GM23338 (cell line): Measurements from ENCODE around the gene MRPS14. TPM values are rescaled to one million over a fixed set of nuclear protein-coding genes. Genes with fewer than 3 reads are reported as not detected.
A peak's percentile ranks its signal among the peaks of the same experiment; 100 is the strongest.

Source experiments
- ATAC-seq: fragments of 200-7000 bp; cut with Tn5 transposase; 3 replicates; pipeline ENCODE4 v1.9.1; 2020
- DNase-seq: peaks from one replicate; pipeline ENCODE4 v3.0.0-alpha.2; 2015; ENCODE audit warnings: low spot score
- H2AFZ ChIP-seq: fragments of 200-600 bp; sonication (generic); 2 replicates; pipeline ENCODE4 v1.8.0; 2016; ENCODE audit warnings: antibody characterized with exemption, mild to moderate bottlenecking, moderate library complexity
- H3F3A ChIP-seq: fragments of 200-600 bp; sonication (generic); replicated peaks from 2 replicates; pipeline ENCODE4 v1.8.0; 2017; ENCODE audit warnings: antibody characterized with exemption, mixed run types, low read depth
- H3K27ac ChIP-seq: fragments of 200-600 bp; sonication (generic); 2 replicates; pipeline ENCODE4 v1.6.1; 2016; ENCODE audit warnings: low read depth
- H3K27me3 ChIP-seq: fragments of 200-600 bp; sonication (generic); 2 replicates; pipeline ENCODE4 v1.8.0; 2016; ENCODE audit warnings: mild to moderate bottlenecking, mixed run types, moderate library complexity; ENCODE audit not compliant: insufficient read depth
- H3K36me3 ChIP-seq: fragments of 200-600 bp; sonication (generic); 2 replicates; pipeline ENCODE4 v1.8.0; 2016; ENCODE audit warnings: mild to moderate bottlenecking; ENCODE audit not compliant: insufficient read depth
- H3K4me1 ChIP-seq: fragments of 200-600 bp; sonication (generic); 2 replicates; pipeline ENCODE4 v1.8.0; 2016; ENCODE audit warnings: mild to moderate bottlenecking, moderate library complexity; ENCODE audit not compliant: insufficient read depth
- H3K4me2 ChIP-seq: fragments of 200-600 bp; sonication (generic); 2 replicates; pipeline ENCODE4 v1.7.1; 2017; ENCODE audit warnings: mixed run types
- H3K4me3 ChIP-seq: fragments of 200-600 bp; sonication (generic); 2 replicates; pipeline ENCODE4 v1.6.1; 2016; ENCODE audit warnings: mixed run types
- H3K79me2 ChIP-seq: fragments of 200-600 bp; sonication (generic); replicated peaks from 2 replicates; pipeline ENCODE4 v1.8.0; 2017; ENCODE audit warnings: mild to moderate bottlenecking; ENCODE audit not compliant: insufficient read depth
- H3K9me2 ChIP-seq: fragments of 200-600 bp; sonication (generic); 2 replicates; pipeline ENCODE4 v1.8.0; 2017; ENCODE audit not compliant: insufficient read depth
- H4K20me1 ChIP-seq: fragments of 200-600 bp; sonication (generic); replicated peaks from 2 replicates; pipeline ENCODE4 v1.8.0; 2017; ENCODE audit warnings: mild to moderate bottlenecking; ENCODE audit not compliant: insufficient read depth
- H3K27ac Mint-ChIP-seq: 2 replicates; pipeline ENCODE4 v1.8.0; 2020; ENCODE audit warnings: inconsistent platforms, mild to moderate bottlenecking, moderate library complexity, mixed read lengths
- H3K27me3 Mint-ChIP-seq: 3 replicates; pipeline ENCODE4 v1.8.0; 2022; ENCODE audit warnings: low read depth, mild to moderate bottlenecking, moderate library complexity, mixed read lengths, inconsistent platforms; ENCODE audit not compliant: insufficient read depth, poor library complexity
- H3K36me3 Mint-ChIP-seq: 3 replicates; pipeline ENCODE4 v1.8.0; 2021; ENCODE audit warnings: low read depth, mild to moderate bottlenecking, inconsistent platforms, moderate library complexity, mixed read lengths
- H3K4me1 Mint-ChIP-seq: 3 replicates; pipeline ENCODE4 v1.8.0; 2020; ENCODE audit warnings: mild to moderate bottlenecking, inconsistent platforms, mixed read lengths
- H3K4me3 Mint-ChIP-seq: 3 replicates; pipeline ENCODE4 v1.8.0; 2021; ENCODE audit warnings: moderate library complexity, mild to moderate bottlenecking, inconsistent platforms, mixed read lengths
- H3K9me3 Mint-ChIP-seq: 3 replicates; pipeline ENCODE4 v1.8.0; 2020; ENCODE audit warnings: moderate library complexity, mild to moderate bottlenecking, inconsistent platforms, mixed read lengths
- EZH2 ChIP-seq: fragments of 200-600 bp; sonication (generic); IDR thresholded peaks from one replicate; pipeline ENCODE4 v1.8.0; 2017; ENCODE audit warnings: antibody characterized with exemption, mild to moderate bottlenecking, low read depth; ENCODE audit not compliant: unreplicated experiment
- EZH2phosphoT487 ChIP-seq: fragments of 200-600 bp; sonication (generic); IDR thresholded peaks from one replicate; pipeline ENCODE4 v1.8.1; 2018; ENCODE audit warnings: antibody characterized with exemption; ENCODE audit not compliant: unreplicated experiment
- NANOG ChIP-seq: IDR thresholded peaks from 2 replicates; pipeline ENCODE4 v1.6.1; 2016; ENCODE audit warnings: antibody characterized with exemption, borderline replicate concordance
- POLR2AphosphoS5 ChIP-seq: IDR thresholded peaks from 2 replicates; pipeline ENCODE4 v1.6.1; 2016; ENCODE audit warnings: antibody characterized with exemption, low read depth
- ZNF114 ChIP-seq: fragments of 250-450 bp; sonication (Bioruptor Pico); IDR thresholded peaks from 2 replicates; pipeline ENCODE4 v1.5.0; 2020; ENCODE audit warnings: mild to moderate bottlenecking, moderate library complexity
- polyA plus RNA-seq: library from polyadenylated mRNA; unstranded; fragments of >200 nt; fragmentation: Nextera tagmentation; extraction: Ambion mirVana; gene quantifications from 2 replicates; pipeline ENCODE4 v1.2.1, GENCODE V29; 2016
- total RNA-seq: library from RNA; depleted of rRNA; stranded (reverse); fragments of >200 nt; shearing (Covaris generic); gene quantifications from 2 replicates; pipeline ENCODE4 v1.2.3, GENCODE V29; 2014
- TF ChIP-seq, protein P1 (sequence below): fragments of 250-450 bp; sonication (Bioruptor Pico); IDR thresholded peaks from 2 replicates; pipeline ENCODE4 v1.5.0; 2020; ENCODE audit warnings: mild to moderate bottlenecking, moderate library complexity
- TF ChIP-seq, protein P2 (sequence below): IDR thresholded peaks from one replicate; pipeline ENCODE4 v1.6.1; 2018; ENCODE audit warnings: antibody characterized with exemption; ENCODE audit not compliant: unreplicated experiment
- TF ChIP-seq, protein P3 (sequence below): IDR thresholded peaks from 2 replicates; pipeline ENCODE4 v1.6.1; 2016; ENCODE audit warnings: antibody characterized with exemption
- TF ChIP-seq, protein P4 (sequence below), 2 experiments: fragments of 200-600 bp in 1 of 2; sonication (generic) in 1 of 2; conservative IDR thresholded peaks; 2 replicates each; pipeline versions ENCODE4 v1.5.1 to v1.6.1; 2016 to 2017; ENCODE audit warnings: antibody characterized with exemption in 2 of 2, low read depth in 2 of 2, mild to moderate bottlenecking in 2 of 2, moderate library complexity in 1 of 2

Gene MRPS14
- total and polyA plus RNA-seq, 2 experiments from 2014 or later = 18.5 to 75.7 TPM

DNA sequence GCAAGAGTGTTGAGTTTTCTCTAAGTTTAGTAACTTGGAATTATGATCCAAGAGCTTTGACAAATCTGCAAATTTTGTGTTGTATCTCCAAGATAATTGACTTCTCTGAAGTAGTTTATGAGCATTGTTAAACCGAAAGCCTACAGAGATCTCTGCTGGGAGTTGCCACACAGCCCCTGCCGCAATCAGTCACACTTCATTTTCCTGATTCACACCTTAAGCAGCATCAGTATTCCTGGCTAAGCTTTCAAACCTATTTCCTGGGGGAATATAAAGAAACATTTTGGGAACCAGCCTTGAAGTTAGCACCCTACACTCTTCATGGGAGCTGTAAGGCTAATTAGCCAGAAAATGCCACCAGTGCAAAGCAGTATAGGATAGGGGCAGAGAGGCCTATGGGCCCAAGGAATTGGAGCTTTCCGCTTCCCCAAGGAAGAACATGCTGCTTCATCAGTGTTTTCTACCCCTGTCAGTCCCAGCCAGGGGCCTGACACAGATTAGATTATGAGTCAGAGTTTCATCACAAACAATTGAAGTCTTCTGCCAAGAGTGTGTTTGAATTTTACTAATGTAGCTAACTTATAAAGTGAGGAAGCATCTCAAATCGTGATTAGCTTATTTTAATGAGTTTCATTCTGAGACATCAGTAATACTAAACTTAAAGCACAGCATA is 46.7 kb downstream of the MRPS14 start (continued):
- TF ChIP-seq, protein P1, sequence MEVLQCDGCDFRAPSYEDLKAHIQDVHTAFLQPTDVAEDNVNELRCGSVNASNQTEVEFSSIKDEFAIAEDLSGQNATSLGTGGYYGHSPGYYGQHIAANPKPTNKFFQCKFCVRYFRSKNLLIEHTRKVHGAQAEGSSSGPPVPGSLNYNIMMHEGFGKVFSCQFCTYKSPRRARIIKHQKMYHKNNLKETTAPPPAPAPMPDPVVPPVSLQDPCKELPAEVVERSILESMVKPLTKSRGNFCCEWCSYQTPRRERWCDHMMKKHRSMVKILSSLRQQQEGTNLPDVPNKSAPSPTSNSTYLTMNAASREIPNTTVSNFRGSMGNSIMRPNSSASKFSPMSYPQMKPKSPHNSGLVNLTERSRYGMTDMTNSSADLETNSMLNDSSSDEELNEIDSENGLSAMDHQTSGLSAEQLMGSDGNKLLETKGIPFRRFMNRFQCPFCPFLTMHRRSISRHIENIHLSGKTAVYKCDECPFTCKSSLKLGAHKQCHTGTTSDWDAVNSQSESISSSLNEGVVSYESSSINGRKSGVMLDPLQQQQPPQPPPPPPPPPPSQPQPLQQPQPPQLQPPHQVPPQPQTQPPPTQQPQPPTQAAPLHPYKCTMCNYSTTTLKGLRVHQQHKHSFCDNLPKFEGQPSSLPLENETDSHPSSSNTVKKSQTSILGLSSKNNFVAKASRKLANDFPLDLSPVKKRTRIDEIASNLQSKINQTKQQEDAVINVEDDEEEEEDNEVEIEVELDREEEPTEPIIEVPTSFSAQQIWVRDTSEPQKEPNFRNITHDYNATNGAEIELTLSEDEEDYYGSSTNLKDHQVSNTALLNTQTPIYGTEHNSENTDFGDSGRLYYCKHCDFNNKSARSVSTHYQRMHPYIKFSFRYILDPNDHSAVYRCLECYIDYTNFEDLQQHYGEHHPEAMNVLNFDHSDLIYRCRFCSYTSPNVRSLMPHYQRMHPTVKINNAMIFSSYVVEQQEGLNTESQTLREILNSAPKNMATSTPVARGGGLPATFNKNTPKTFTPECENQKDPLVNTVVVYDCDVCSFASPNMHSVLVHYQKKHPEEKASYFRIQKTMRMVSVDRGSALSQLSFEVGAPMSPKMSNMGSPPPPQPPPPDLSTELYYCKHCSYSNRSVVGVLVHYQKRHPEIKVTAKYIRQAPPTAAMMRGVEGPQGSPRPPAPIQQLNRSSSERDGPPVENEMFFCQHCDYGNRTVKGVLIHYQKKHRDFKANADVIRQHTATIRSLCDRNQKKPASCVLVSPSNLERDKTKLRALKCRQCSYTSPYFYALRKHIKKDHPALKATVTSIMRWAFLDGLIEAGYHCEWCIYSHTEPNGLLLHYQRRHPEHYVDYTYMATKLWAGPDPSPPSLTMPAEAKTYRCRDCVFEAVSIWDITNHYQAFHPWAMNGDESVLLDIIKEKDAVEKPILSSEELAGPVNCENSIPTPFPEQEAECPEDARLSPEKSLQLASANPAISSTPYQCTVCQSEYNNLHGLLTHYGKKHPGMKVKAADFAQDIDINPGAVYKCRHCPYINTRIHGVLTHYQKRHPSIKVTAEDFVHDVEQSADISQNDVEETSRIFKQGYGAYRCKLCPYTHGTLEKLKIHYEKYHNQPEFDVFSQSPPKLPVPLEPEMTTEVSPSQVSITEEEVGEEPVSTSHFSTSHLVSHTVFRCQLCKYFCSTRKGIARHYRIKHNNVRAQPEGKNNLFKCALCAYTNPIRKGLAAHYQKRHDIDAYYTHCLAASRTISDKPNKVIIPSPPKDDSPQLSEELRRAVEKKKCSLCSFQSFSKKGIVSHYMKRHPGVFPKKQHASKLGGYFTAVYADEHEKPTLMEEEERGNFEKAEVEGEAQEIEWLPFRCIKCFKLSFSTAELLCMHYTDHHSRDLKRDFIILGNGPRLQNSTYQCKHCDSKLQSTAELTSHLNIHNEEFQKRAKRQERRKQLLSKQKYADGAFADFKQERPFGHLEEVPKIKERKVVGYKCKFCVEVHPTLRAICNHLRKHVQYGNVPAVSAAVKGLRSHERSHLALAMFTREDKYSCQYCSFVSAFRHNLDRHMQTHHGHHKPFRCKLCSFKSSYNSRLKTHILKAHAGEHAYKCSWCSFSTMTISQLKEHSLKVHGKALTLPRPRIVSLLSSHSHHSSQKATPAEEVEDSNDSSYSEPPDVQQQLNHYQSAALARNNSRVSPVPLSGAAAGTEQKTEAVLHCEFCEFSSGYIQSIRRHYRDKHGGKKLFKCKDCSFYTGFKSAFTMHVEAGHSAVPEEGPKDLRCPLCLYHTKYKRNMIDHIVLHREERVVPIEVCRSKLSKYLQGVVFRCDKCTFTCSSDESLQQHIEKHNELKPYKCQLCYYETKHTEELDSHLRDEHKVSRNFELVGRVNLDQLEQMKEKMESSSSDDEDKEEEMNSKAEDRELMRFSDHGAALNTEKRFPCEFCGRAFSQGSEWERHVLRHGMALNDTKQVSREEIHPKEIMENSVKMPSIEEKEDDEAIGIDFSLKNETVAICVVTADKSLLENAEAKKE (CRISPR knock-in tag) = no peak
- TF ChIP-seq, protein P2, sequence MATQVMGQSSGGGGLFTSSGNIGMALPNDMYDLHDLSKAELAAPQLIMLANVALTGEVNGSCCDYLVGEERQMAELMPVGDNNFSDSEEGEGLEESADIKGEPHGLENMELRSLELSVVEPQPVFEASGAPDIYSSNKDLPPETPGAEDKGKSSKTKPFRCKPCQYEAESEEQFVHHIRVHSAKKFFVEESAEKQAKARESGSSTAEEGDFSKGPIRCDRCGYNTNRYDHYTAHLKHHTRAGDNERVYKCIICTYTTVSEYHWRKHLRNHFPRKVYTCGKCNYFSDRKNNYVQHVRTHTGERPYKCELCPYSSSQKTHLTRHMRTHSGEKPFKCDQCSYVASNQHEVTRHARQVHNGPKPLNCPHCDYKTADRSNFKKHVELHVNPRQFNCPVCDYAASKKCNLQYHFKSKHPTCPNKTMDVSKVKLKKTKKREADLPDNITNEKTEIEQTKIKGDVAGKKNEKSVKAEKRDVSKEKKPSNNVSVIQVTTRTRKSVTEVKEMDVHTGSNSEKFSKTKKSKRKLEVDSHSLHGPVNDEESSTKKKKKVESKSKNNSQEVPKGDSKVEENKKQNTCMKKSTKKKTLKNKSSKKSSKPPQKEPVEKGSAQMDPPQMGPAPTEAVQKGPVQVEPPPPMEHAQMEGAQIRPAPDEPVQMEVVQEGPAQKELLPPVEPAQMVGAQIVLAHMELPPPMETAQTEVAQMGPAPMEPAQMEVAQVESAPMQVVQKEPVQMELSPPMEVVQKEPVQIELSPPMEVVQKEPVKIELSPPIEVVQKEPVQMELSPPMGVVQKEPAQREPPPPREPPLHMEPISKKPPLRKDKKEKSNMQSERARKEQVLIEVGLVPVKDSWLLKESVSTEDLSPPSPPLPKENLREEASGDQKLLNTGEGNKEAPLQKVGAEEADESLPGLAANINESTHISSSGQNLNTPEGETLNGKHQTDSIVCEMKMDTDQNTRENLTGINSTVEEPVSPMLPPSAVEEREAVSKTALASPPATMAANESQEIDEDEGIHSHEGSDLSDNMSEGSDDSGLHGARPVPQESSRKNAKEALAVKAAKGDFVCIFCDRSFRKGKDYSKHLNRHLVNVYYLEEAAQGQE = no peak

DNA sequence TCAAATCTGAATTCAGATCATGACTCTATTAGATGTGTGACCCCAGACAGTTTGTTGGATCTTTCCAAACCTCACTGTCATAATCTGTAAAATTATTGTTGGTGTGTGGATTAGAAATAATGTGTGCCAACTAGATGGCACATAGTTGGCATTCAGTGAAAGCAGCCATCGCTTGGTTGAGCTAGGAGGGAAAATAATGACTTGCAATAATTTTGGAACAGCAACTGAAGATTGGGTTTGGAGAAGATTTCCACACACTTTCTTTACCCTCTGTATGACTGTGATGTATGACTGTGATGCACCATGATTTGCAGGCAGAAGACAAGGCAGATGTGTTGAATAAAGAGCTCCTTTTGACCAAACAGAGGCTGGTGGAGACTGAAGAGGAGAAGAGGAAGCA is 47.5 kb downstream of the MRPS14 start:
- Histone ChIP-seq H3K27me3 (no peaks in the 10 kb centered on the region), H3K4me3 (no peak overlapping the region), H3K79me2 (peaks cover 10% of the 10 kb centered on the region; the same call in 1 of the 2 replicates), H3K27ac (peak overlapping the region; percentile 59), H3K4me2 (no peak overlapping the region), H3K4me1 (no peaks in the 10 kb centered on the region), H2AFZ (no peak overlapping the region), H3K36me3 (peaks cover 76% of the 10 kb centered on the region), H3K9me2 (no peaks in the 10 kb centered on the region), H3F3A (peaks cover 12% of the 10 kb centered on the region), H4K20me1 (peaks cover 8% of the 10 kb centered on the region)
- ATAC-seq (no peak), DNase-seq (no peak)
- Mint-ChIP-seq H3K4me3 (no peak overlapping the region), H3K9me3 (no peaks in the 10 kb centered on the region), H3K36me3 (peaks cover 78% of the 10 kb centered on the region), H3K27me3 (no peaks in the 10 kb centered on the region), H3K4me1 (no peaks in the 10 kb centered on the region), H3K27ac (peak overlapping the region; percentile 24)
- TF ChIP-seq, protein P3, sequence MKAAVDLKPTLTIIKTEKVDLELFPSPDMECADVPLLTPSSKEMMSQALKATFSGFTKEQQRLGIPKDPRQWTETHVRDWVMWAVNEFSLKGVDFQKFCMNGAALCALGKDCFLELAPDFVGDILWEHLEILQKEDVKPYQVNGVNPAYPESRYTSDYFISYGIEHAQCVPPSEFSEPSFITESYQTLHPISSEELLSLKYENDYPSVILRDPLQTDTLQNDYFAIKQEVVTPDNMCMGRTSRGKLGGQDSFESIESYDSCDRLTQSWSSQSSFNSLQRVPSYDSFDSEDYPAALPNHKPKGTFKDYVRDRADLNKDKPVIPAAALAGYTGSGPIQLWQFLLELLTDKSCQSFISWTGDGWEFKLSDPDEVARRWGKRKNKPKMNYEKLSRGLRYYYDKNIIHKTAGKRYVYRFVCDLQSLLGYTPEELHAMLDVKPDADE = no peak
- TF ChIP-seq EZH2 (no peak), NANOG (no peak), POLR2AphosphoS5 (no peak), ZNF114 (CRISPR knock-in tag) (no peak), EZH2phosphoT487 (no peak)
- TF ChIP-seq, protein P4, sequence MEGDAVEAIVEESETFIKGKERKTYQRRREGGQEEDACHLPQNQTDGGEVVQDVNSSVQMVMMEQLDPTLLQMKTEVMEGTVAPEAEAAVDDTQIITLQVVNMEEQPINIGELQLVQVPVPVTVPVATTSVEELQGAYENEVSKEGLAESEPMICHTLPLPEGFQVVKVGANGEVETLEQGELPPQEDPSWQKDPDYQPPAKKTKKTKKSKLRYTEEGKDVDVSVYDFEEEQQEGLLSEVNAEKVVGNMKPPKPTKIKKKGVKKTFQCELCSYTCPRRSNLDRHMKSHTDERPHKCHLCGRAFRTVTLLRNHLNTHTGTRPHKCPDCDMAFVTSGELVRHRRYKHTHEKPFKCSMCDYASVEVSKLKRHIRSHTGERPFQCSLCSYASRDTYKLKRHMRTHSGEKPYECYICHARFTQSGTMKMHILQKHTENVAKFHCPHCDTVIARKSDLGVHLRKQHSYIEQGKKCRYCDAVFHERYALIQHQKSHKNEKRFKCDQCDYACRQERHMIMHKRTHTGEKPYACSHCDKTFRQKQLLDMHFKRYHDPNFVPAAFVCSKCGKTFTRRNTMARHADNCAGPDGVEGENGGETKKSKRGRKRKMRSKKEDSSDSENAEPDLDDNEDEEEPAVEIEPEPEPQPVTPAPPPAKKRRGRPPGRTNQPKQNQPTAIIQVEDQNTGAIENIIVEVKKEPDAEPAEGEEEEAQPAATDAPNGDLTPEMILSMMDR (conservative IDR thresholded peaks at IDR 0.05; ENCODE audit: low read depth in 2 of 2) = no peak
